ENCODE results near the gene FCRL4. TPM values are rescaled to one million over a fixed set of nuclear protein-coding genes. Genes with fewer than 3 reads are reported as not detected.

The FCRL4 gene
- total RNA-seq, 1 donor from 2014 or later = not detected

GRCh38 chr1:157580179-157580827 lies 17.6 kb downstream of the FCRL4 start:
- no peaks in the 10 kb centered on the region for H3K9me3 Mint-ChIP-seq (ENCODE audit: unreplicated experiment)
- H3K27me3 Mint-ChIP-seq (ENCODE audit: unreplicated experiment) = peaks cover 13% of the 10 kb centered on the region
- no peak for DNase-seq (ENCODE audit: extremely low spot score, unreplicated experiment)
- no peaks in the 10 kb centered on the region for H3K4me1 Mint-ChIP-seq (ENCODE audit: unreplicated experiment)
- no peak overlapping the region for H3K27ac Mint-ChIP-seq (ENCODE audit: unreplicated experiment)
- TF ChIP-seq CTCF (IDR thresholded peaks at IDR 0.05) = peak; percentile 73
- H3K36me3 Mint-ChIP-seq (ENCODE audit: unreplicated experiment) = no peaks in the 10 kb centered on the region
- H3K4me3 Mint-ChIP-seq (ENCODE audit: unreplicated experiment) = no peak overlapping the region

GRCh38 chr1:157577420-157577819 lies 20.5 kb downstream of the FCRL4 start:
- Mint-ChIP-seq H3K27ac (ENCODE audit: unreplicated experiment) (no peak overlapping the region), H3K9me3 (ENCODE audit: unreplicated experiment) (no peaks in the 10 kb centered on the region), H3K36me3 (ENCODE audit: unreplicated experiment) (no peaks in the 10 kb centered on the region), H3K4me3 (ENCODE audit: unreplicated experiment) (no peak overlapping the region), H3K27me3 (ENCODE audit: unreplicated experiment) (peaks cover 23% of the 10 kb centered on the region), H3K4me1 (ENCODE audit: unreplicated experiment) (no peaks in the 10 kb centered on the region)
- DNase-seq (ENCODE audit: extremely low spot score, unreplicated experiment) = no peak
- no peak for TF ChIP-seq CTCF (IDR thresholded peaks at IDR 0.05)

GRCh38 chr1:157575744-157576143 lies 22.1 kb downstream of the FCRL4 start:
- Mint-ChIP-seq H3K4me1 (ENCODE audit: unreplicated experiment) (no peaks in the 10 kb centered on the region), H3K27ac (ENCODE audit: unreplicated experiment) (no peak overlapping the region), H3K27me3 (ENCODE audit: unreplicated experiment) (peaks cover 20% of the 10 kb centered on the region), H3K4me3 (ENCODE audit: unreplicated experiment) (no peak overlapping the region), H3K36me3 (ENCODE audit: unreplicated experiment) (no peaks in the 10 kb centered on the region), H3K9me3 (ENCODE audit: unreplicated experiment) (no peaks in the 10 kb centered on the region)
- TF ChIP-seq CTCF (IDR thresholded peaks at IDR 0.05) = no peak
- no peak for DNase-seq (ENCODE audit: extremely low spot score, unreplicated experiment)

- Mint-ChIP-seq H3K9me3 (ENCODE audit: unreplicated experiment) (no peaks in the 10 kb centered on the region), H3K27ac (ENCODE audit: unreplicated experiment) (no peak overlapping the region), H3K27me3 (ENCODE audit: unreplicated experiment) (peaks cover 20% of the 10 kb centered on the region), H3K36me3 (ENCODE audit: unreplicated experiment) (no peaks in the 10 kb centered on the region), H3K4me1 (ENCODE audit: unreplicated experiment) (no peaks in the 10 kb centered on the region), H3K4me3 (ENCODE audit: unreplicated experiment) (no peak overlapping the region)
- TF ChIP-seq CTCF (IDR thresholded peaks at IDR 0.05) = no peak
- no peak for DNase-seq (ENCODE audit: extremely low spot score, unreplicated experiment)
Observed at GRCh38 chr1:157574836-157575235, 23.0 kb downstream of the FCRL4 start.

GRCh38 chr1:157566484-157567300 lies 31.2 kb downstream of the FCRL4 start:
- no peak overlapping the region for H3K27ac Mint-ChIP-seq (ENCODE audit: unreplicated experiment)
- TF ChIP-seq CTCF (IDR thresholded peaks at IDR 0.05) = no peak
- DNase-seq (ENCODE audit: extremely low spot score, unreplicated experiment) = no peak
- H3K9me3 Mint-ChIP-seq (ENCODE audit: unreplicated experiment) = no peaks in the 10 kb centered on the region
- H3K27me3 Mint-ChIP-seq (ENCODE audit: unreplicated experiment) = peaks cover 7% of the 10 kb centered on the region
- H3K4me3 Mint-ChIP-seq (ENCODE audit: unreplicated experiment) = no peak overlapping the region
- H3K4me1 Mint-ChIP-seq (ENCODE audit: unreplicated experiment) = no peaks in the 10 kb centered on the region
- no peaks in the 10 kb centered on the region for H3K36me3 Mint-ChIP-seq (ENCODE audit: unreplicated experiment)

All from osteocyte (in vitro differentiated cells).